ENCODE data around the gene COQ4. TPM values are rescaled to one million over a fixed set of nuclear protein-coding genes. Genes with fewer than 3 reads are reported as not detected.

Gene COQ4
- total RNA-seq, 1 donor, result 34.9 TPM

- no peak for TF ChIP-seq CTCF (IDR thresholded peaks at IDR 0.05; ENCODE audit: insufficient read depth, low read length)
- H3K4me3 ChIP-seq (ENCODE audit: low read depth, low read length), result no peak overlapping the region
- no peak for DNase-seq (ENCODE audit: low read depth)
These were observed 29.5 kb upstream of the COQ4 start for GRCh38 chr9:128293091-128293490.

DNA sequence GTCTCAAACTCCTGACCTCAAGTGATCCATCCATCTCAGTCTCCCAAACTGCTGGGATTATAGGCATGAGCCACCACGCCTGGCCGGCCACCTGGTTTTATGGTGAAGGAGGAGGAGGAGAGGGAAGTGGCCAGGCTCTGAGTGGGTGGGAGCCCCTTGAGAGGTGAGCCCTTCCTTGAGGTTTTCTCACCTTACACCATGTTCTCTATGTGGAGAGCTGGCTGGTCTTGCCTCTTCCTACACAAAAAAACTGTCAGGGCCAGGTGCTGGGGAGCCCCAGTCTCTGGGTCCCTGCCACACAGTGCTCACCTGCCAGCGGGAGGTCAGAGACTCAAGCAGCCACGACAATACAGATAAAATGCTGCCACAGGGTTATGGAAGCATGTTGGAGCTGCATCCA is 28.5 kb upstream of the COQ4 start:
- DNase-seq (ENCODE audit: low read depth), result no peak
- TF ChIP-seq CTCF (IDR thresholded peaks at IDR 0.05; ENCODE audit: insufficient read depth, low read length), result no peak
- H3K4me3 ChIP-seq (ENCODE audit: low read depth, low read length), result no peak overlapping the region

DNA sequence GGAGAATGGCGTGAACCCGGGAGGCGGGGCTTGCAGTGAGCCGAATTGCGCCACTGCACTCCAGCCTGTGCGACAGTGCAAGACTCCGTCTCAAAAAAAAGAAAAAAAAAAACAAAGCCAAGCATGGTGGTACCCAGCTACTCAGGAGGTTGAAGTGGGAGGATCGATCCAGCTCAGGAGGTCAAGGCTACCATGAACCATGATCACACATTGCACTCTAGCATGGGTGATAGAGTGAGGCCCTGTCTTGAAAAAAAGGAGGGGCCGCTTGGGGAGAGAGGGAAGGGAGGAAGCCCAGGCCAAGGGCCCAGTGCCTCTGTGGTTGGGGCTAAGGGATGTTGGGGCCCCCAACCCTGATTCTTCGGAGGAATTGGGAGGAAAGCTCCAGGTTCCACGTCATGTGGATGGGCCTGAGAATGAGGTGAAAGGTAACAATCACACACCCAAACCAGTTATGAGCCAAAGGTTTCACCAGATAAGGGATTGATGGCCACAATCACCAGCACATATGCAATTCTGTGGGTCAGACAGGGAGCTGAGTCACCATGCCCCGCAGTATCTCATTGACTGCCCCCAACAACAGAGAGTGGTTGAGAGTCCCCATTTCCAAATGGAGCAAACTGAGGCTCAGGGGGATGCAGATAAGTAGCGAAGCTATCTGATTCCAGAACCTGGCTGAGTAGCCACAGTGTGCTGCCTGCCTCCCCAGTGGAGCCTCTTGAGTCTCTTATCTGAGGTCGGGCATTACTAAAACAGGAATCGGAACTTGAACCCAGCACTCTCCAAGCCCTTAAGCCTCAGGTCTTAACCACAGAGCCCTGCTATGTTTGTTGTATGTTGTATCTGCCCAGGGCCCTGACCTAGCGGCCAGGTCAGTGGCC is 26.1 kb upstream of the COQ4 start:
- no peak overlapping the region for H3K4me3 ChIP-seq (ENCODE audit: low read depth, low read length)
- TF ChIP-seq CTCF (IDR thresholded peaks at IDR 0.05; ENCODE audit: insufficient read depth, low read length), result no peak
- DNase-seq (ENCODE audit: low read depth), result no peak

- no peak overlapping the region for H3K4me3 ChIP-seq (ENCODE audit: low read depth, low read length)
- DNase-seq (ENCODE audit: low read depth), result no peak
- no peak for TF ChIP-seq CTCF (IDR thresholded peaks at IDR 0.05; ENCODE audit: insufficient read depth, low read length)
These were observed 25.3 kb upstream of the COQ4 start for GRCh38 chr9:128297221-128297773.

GRCh38 chr9:128298535-128299482 is 23.8 kb upstream of the COQ4 start:
- H3K4me3 ChIP-seq (ENCODE audit: low read depth, low read length), result no peak overlapping the region
- no peak for DNase-seq (ENCODE audit: low read depth)
- no peak for TF ChIP-seq CTCF (IDR thresholded peaks at IDR 0.05; ENCODE audit: insufficient read depth, low read length)

DNA sequence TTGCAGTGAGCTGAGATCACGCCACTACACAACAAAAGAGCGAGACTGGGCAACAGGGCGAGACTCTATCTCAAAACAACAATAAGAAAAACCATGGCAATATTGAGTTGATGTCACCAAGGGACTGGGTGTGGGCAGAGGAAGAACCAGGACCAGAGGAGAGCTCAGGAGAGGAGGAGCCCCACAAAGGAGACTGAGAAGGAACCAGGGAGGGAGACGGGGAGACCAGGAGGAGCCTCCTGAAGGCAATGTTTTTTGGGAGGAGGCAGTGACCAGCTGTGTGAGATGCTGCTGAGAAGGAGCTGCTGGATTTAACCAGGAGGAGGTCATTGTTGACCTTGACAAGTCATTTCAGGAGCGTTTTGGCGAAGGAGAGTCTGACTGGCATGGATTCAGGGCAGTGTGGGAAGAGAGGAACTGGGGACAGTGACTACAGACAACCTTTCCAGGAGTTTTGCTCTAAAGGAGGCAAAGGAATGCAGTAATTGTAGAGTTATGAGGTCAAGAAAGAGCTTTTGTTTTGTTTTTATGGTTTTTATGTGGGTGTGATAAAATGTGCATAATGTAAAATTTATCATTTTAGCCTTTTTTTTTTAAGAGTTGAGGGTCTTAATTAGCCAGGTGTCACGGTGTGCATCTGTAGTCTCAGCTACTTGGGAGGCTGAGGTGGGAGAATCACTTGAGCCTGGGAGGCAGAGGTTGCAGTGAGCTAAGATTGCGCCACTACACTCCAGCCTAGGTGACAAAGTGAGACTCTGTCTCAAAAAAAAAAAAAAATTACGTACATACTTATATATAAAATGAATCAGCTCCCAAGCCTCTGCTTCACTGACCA is 18.3 kb upstream of the COQ4 start:
- H3K4me3 ChIP-seq (ENCODE audit: low read depth, low read length), result no peak overlapping the region
- TF ChIP-seq CTCF (IDR thresholded peaks at IDR 0.05; ENCODE audit: insufficient read depth, low read length), result no peak
- peak; percentile 19 for DNase-seq (ENCODE audit: low read depth)

Data from fibroblast of the aortic adventitia (primary cell).